HG02938 (cell line): ENCODE measurements around the gene GARIN5B.
"Not testable (repeated sequence)": the region's sequence is repeated elsewhere in the genome, so short reads cannot be mapped to it uniquely, and the experiment has no call there.

ENCODE experiments used
- ATAC-seq: cut with Tn5 transposase; IDR thresholded peaks from one replicate; pipeline ENCODE4 v1.9.1; 2021; ENCODE audit warnings: mild to moderate bottlenecking, moderate library complexity; ENCODE audit not compliant: unreplicated experiment

Gene GARIN5B

DNA sequence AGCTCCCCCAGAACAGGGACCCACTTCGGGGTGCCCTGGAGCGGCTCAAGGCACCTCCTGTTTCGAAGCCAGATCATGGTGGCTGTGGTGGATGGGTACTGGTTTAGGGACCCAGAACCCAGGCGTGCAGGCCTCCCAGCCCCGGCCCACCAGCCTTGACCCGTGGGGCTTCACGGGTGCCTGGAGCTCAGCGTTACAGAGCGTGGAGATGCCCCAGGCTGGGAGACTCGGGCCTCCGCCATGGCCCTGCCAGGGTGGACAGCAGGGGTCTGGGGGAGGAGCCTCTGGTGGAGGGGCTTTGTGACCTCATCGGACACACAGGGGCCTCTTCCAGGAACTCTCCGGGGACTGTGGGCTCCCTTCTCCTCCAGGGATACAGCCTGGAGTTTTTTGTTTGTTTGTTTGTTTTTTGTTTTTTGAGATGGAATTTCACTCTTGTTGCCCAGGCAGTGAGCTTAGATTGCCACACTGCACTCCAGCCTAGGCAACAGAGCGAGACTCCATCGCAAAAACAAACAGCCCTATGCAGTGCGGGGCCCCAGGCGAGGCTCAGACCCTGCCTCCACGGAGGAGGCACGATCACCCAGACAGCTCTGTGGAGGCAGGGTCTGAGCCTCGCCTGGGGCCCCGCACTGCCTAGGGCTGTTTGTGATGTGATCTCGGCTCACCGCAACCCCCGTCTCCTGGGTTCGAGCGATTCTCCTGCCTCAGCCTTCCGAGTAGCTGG is at the start of gene GARIN5B:
Gene GARIN5B, minus strand, starts transcription at position 271 of the 727 bp plus-strand sequence. Its CDS starts 194 bp downstream, at position 77.
- no peak for ATAC-seq

DNA sequence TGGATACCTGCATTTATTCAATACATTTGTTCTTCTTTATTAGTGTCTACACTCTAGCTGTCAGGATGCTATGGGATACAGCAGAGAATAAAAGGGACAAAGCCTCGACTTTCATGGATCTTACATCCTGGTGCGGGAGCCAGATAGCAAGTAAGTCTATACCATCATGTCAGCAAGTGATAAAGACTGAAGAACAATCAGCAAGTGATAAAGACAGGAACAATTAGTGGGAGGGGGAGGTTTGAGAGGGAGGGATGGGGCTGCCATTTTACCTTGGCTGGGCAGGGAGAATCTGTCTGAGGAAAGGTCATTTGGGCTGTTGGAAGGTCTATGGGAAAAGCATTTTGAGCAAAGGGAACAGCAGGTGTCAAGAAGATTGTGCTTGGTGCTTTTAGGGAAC is 47.1 kb upstream of the GARIN5B start:
- no peak for ATAC-seq

DNA sequence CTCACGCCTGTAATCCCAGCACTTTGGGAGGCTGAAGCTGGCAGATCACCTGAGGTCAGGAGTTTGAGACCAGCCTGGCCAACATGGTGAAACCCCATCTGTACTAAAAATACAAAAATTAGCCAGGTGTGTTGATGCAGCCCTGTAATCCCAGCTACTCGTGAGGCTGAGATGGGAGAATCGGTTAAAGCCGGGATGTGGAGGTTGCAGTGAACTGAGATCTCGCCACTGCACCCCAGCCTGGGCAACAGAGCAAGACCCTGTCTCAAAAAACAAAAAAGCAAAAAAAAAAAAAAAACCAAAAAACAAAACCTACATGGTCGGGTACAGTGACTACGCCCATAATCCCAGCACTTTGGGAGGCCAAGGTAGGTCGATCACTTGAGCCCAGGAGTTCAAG is 46.1 kb upstream of the GARIN5B start:
- ATAC-seq = not testable (repeated sequence)

- no peak for ATAC-seq
Measured at GRCh38 chr19:55408533-55408872, 45.4 kb upstream of the GARIN5B start.

DNA sequence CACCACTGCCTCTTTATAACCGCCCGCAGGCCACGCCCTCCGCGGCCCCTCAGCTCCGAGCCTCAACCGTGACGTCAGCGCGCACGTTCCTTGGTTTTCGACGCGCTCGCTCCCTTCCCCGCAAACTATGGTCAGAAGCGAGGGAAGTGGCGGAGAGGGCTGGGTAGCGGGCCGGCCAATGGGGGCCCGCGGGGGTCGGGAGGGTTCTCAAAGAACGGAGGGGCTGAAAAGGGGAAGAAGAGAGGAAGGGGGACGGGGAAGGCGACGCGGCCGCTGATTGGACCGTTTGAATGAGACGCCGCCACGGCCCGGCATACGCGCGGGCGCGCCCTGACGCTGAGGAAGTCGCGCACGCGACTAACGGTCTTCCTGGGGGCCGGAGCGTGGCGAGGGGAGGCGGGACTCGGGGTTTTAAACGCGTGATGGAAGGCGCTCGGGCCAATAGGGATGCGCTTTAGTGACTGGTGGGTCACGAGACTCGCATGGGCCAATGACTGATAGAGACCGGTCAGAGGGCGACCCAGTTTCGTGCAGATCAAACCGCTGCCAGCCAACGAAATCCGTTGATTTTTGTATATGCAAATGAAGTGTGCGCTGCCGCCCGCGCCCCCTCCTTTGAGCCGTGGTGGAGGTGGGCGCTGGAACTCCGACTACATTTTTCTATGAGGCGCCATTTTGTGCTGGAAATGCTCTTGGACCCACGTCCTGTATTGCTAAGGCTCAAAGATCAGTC is 44.9 kb upstream of the GARIN5B start:
- peak; percentile 83 for ATAC-seq

DNA sequence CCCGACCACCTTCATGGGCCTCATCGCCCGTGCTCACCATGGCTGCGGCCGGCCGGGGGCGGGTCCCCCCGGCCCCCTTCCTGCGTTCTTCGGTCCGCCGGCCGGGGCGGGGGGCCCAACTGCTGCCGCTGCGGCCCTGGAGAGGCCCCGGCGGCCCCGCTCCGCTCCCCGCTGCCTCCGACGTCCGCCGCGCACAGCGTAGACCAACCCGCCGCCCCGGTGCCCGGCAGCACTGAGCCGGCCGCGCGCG is 44.4 kb upstream of the GARIN5B start, which contains the start of gene UBE2S:
Gene UBE2S, minus strand, starts transcription at position 239 of the 250 bp plus-strand sequence. Its CDS starts 199 bp downstream, at position 40.
- ATAC-seq = not testable (repeated sequence)

DNA sequence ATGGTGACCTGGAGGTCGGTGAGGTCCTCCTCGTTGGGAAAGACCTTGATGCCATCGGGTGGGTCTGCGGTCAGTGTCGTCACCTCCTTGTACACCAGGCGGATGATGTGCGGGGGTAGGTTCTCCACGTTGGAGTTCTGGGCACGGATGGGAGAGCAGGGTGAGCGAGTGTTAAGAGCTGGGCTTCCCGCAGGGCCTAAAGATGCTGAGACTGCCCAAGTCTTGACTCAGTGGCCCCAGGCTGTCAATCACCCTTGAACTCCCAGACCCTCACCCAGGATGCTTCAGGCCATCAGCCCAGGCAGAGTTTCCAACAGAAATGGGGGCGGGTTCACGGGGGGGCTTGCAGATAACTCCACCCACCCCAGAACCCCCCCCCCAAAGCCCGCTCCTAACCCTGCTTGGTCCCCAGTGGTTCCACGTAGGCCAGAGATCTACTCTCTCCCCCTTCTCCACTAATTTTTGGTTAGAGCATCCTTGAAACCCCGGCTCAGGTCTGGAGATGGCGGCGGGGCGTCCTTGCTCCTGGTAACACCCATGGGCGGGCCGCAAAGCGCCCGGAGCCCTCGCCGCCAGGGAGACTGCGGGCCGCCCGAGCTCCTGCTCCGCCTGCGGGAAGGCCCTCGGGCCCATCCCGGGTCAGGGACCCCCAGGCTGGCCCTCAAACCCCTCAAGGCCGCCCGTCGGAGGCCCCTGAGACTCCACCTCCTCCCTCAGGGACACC is 43.9 kb upstream of the GARIN5B start:
- ATAC-seq = no peak

- no peak for ATAC-seq
Measured at GRCh38 chr19:55406091-55406825, 43.2 kb upstream of the GARIN5B start.

DNA sequence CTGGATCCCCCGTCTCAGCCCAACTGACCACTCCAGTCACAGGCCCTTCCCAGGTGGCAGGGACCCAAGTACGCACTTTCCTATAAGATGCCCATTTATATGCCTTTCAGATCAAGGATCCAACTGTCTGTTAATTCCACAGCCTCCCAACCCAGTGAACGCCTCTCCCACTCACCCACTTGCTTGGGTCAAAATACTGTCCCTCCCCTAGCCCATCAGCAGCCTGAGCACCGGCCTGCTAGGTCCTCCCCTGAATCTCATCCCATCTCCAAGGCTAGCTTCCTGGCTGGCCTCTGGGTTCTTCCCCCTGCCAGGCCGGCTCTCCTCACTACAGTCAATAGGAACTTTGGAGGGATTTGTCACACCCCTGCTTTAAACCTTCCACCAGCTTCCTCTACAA is 42.6 kb upstream of the GARIN5B start:
- ATAC-seq = no peak

DNA sequence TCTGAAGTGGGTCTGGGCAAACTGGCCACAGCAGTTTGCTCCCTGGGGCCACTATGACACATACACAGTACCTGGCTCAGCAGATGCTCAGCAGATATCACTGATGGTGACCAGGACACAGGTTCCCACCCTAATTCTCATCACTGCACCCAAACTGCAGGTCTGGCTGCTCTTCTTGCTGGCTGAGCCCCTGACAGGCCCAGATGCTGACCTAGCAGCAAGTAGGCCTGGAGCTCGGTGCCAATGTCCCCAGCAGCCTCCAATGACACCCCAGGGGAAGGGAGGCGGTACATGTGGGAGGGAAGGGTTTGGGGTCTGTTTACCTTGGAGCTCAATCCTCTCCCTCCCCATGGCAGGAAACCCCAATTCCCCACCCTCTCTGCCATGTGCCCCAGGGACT is 39.4 kb upstream of the GARIN5B start:
- no peak for ATAC-seq

- not testable (repeated sequence) for ATAC-seq
Measured at GRCh38 chr19:55401390-55401789, 38.3 kb upstream of the GARIN5B start.

DNA sequence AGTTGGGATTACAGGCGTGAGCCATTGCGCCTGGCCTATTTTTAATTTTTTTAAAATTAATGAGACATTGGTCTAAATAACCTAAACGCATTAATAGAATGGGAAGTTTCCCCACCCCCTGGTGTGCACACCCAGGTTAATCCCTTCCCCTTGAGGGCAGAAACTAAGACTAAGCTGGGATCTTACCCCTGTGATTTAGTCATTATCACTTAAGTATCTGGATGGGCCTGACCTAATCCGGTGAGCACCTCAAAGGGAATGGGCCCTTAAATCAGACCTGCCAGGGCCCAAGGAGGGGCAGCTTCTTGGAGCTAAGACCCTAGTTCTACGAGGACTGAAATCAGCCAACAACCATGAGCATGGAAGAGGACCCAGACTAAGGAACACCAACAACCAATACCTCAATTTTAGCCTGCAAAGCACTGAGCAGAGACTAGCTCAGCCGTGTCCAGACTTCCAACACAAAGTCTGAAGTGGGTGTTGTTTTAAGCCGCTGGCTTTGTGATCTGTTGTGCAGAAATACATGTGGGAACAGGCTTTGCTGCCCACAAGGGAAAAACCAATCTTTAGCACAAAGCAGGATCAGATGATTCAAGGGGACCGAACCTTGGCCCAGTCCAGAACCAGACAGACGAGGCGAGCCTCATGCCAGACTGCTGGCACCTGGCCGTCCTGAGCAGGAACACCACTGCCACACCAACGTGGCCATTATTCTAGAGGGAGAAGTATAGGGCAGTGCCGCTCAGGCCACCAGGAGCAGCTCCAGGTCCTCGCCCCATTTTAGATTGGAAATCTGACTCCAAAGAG is 37.4 kb upstream of the GARIN5B start:
- ATAC-seq = no peak

DNA sequence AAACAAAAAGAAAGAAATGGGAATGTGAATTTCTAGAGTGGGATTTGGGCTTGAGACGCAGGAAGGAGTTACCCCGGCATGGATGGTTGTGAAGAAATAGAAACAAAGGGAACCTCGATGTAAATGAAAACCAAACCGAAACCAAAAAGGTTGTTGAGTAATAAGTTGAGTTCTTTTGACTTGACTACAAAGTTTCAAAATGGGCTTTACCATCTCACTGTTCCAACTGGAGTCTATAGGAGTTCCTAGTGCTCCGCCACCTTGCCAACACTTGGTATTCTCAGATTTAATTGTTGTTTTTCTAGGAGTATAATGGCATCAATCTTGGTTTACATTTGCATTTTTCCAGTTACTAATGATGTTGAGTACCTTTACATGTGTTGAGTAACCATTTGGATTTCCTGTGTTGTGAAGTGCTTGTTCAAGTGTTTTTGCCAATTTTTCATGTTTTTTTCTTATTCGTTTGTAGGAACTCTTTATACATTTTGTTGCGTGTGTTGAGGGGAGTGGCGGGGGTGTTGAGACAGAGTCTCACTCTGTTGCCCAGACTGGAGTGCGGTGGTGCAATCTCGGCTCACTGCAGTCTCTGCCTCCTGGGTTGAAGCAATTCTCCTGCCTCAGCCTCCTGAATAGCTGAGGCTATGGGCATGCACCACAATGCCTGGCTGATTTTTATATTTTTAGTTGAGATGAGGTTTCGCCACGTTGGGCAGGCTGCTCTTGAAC is 35.3 kb upstream of the GARIN5B start:
- no peak for ATAC-seq

DNA sequence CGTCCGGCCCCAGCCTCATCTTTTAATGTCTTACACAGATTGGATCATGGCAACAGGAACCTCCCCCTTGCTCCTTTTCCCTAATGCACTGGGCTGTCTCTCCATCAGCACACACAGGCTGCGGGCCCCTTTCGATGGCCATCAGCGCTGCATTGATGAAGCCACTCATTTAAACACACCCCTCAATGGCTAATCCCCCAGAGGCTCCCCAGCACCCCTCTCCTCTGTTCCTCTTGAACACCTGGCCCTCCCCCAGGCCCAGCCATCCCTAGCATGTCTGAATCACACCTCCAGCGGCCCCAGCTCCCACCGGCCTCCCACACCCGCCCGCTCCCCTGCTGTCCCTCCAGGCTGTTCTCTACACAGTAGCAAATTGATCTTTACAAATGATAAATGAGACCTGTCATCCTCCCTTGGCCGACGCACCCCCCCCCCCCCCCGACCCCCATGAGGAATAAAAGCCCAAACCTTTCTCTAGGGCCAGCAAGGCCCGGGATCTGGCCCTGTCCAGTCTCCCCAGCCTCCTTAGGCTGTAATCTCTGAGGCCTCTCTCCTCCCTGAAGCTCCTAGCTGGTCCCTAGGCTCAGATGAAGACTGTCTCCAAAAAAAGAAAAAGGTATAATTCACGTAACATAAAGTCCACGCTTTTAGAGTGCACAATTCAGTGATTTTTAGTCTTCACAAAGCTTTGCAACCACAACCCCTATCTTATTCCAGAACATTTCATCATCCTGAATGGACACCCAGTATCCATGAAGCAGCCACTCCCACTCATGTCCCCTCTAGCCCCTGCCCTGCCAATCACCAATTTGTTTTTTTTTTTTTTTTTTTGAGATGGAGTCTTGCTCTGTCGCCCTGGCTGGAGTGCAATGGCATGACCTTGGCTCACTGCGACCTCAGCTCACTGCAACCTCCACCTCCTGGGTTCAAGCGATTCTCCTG is 30.0 kb upstream of the GARIN5B start:
- no peak for ATAC-seq

DNA sequence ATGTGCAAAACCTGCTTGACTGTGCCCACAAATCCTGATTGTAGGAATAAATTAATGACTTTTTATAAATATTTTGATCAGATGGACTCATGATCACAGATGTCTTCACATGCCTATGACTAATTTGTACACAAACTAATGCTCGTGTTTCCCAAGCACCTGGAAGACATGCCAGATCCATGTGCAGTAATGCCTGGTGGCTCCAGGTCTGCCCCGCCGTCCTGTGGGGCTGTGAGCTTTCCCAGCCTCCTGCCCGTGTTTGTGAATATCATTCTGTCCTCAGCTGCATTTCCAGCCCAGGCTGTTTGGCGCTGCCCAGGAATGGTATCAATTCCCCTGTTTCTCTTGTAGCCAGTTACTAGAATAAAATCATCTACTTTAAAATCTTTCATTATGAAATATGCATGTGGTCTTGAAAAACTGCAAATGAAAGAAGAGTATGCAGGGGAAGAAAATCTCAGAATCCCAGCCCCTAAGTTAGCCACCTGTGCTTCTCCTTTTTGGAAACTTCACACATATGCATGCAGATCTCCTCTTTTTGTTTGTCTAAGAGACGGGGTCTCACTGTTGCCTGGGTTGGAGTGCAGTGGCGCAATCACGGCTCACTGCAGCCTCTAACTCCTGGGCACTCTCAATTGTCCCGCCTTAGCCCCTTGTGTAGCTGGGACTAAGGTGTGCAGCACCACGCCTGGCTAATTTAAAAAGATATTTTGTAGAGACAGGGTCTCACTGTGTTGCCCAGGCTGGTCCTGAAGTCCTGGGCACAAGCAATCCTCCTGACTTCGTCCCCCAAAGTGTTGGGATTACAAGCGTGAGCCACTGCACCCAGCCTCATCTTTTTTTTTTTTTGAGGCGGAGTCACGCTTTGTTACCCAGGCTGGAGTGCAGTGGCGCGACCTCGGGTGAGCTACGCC is 28.9 kb upstream of the GARIN5B start:
- ATAC-seq = no peak

DNA sequence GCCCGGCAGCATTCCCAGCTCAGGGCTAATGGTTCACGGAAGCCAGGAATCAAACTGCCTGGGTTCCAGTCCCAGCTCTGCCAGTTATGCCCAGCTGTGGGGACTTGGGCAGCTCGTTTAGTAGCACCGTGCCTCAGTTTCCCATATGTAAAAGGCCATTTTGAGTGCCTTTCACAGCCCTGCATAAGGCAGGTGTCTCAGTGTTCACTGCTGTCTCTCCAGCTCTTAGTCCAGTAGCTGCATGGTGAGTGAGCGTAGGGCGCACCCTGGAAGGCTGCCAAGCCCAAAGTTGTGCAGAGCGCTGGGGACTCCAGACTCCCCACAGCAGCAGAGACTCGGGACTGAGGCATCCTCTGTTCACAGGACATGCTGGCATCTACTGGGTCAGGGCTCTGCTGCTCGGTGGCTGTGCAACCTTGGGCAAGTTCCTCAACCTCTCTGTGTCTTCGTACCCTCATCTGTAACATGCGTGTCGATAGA is 28.2 kb upstream of the GARIN5B start:
- ATAC-seq = no peak

- no peak for ATAC-seq
Measured at GRCh38 chr19:55390461-55390880, 27.4 kb upstream of the GARIN5B start.
